K562 (cell line): ENCODE measurements around the gene PPARD. TPM values are rescaled to one million over a fixed set of nuclear protein-coding genes. Genes with fewer than 3 reads are reported as not detected.

Experiments
- ATAC-seq: fragments of 200-7000 bp; cut with Tn5 transposase; 3 replicates; pipeline ENCODE4 v1.9.1; 2020; ENCODE audit warnings: moderate library complexity
- BruUV-seq: library from RNA; stranded (reverse); fragments of 400-500 nt; replicated peaks from 2 replicates; lab custom pipeline; 2021; lab: Mats Ljungman, UMichigan
- CTCF ChIA-PET: fragments of 300-600 bp; formaldehyde crosslinking; extraction: SDS; loops from one replicate; lab custom pipeline; 2021; ENCODE audit warnings: low intra/inter-chr PET ratio; lab: Yijun Ruan, JAX
- POLR2A ChIA-PET: fragments of 300-600, 350-650 bp; sonication (Branson Sonifier 250); formaldehyde crosslinking; extraction: SDS; loops from one replicate; lab custom pipeline; 2021; ENCODE audit warnings: antibody characterized with exemption, inconsistent platforms; lab: Yijun Ruan, JAX
- DNase-seq, 4 experiments: peaks; one replicate each; pipeline versions ENCODE4 v3.0.0 to v3.0.0-alpha.2; 2011 to 2018; ENCODE audit warnings: low spot score in 3 of 4, mixed read lengths in 3 of 4; ENCODE audit errors: extremely low read depth in 1 of 4
- FAIRE-seq: peaks from 2 replicates; lab custom pipeline; 2011; peaks lifted over from hg19 to GRCh38; lab: Jason Lieb, UNC
- H2AFZ ChIP-seq: 2 replicates; pipeline ENCODE4 v1.6.0; 2011; ENCODE audit warnings: low read depth, low read length, control low read depth, inconsistent platforms
- H3K27ac ChIP-seq: fragments of 200-600 bp; 3 replicates; pipeline ENCODE4 v1.8.0; 2011; ENCODE audit warnings: low read depth, mild to moderate bottlenecking, control low read depth, inconsistent platforms, low read length, moderate library complexity, mixed read lengths; ENCODE audit errors: extremely low read depth
- H3K27me3 ChIP-seq, 2 experiments: fragments of 300-600 bp in 1 of 2; 2 replicates in 1 of 2; 3 replicates in 1 of 2; pipeline versions ENCODE4 v1.6.0 to v1.8.0; 2011; ENCODE audit warnings: inconsistent platforms in 2 of 2, low read length in 2 of 2, mild to moderate bottlenecking in 1 of 2, mixed read lengths in 1 of 2, moderate library complexity in 1 of 2; ENCODE audit not compliant: control insufficient read depth in 2 of 2, insufficient read depth in 2 of 2
- H3K36me3 ChIP-seq: fragments of 300-600 bp; 3 replicates; pipeline ENCODE4 v1.8.0; 2011; ENCODE audit warnings: mild to moderate bottlenecking, low read length, inconsistent platforms; ENCODE audit not compliant: control insufficient read depth, insufficient read depth
- H3K4me1 ChIP-seq, 2 experiments: fragments of 200-600 bp in 1 of 2; replicated peaks in 1 of 2; 2 replicates in 1 of 2; 3 replicates in 1 of 2; pipeline versions ENCODE4 v1.5.1 to v1.8.0; 2011; ENCODE audit warnings: inconsistent platforms in 2 of 2, low read length in 2 of 2, mild to moderate bottlenecking in 1 of 2, mixed read lengths in 1 of 2, moderate library complexity in 1 of 2; ENCODE audit not compliant: control insufficient read depth in 2 of 2, insufficient read depth in 2 of 2
- H3K4me2 ChIP-seq: 2 replicates; pipeline ENCODE4 v1.6.1; 2011; ENCODE audit warnings: low read length, control low read depth, inconsistent platforms, mixed read lengths; ENCODE audit not compliant: insufficient read depth
- H3K4me3 ChIP-seq: fragments of 200-600 bp; sonication (generic), shearing (Covaris generic); 2 replicates; pipeline ENCODE4 v1.5.1; 2016; ENCODE audit warnings: control low read depth, inconsistent platforms
- H3K79me2 ChIP-seq: fragments of 200-600 bp; 3 replicates; pipeline ENCODE4 v1.8.0; 2011; ENCODE audit warnings: low read length, inconsistent platforms; ENCODE audit not compliant: control insufficient read depth, insufficient read depth
- H3K9ac ChIP-seq, 2 experiments: 2 replicates each; pipeline versions ENCODE4 v1.6.0 to v1.6.1; 2011; ENCODE audit warnings: low read depth in 2 of 2, low read length in 2 of 2, control low read depth in 1 of 2, inconsistent platforms in 1 of 2, mild to moderate bottlenecking in 1 of 2, mixed read lengths in 1 of 2; ENCODE audit not compliant: insufficient read depth in 1 of 2
- H3K9me1 ChIP-seq: one replicate; pipeline ENCODE4 v1.6.0; 2011; ENCODE audit warnings: inconsistent platforms, mild to moderate bottlenecking, low read length, moderate library complexity; ENCODE audit not compliant: control insufficient read depth, insufficient read depth
- H3K9me3 ChIP-seq: replicated peaks from 2 replicates; pipeline ENCODE4 v1.5.1; 2011; ENCODE audit warnings: low read depth, low read length, inconsistent platforms; ENCODE audit not compliant: control insufficient read depth, insufficient read depth
- H4K20me1 ChIP-seq: replicated peaks from 2 replicates; pipeline ENCODE4 v1.6.1; 2011; ENCODE audit warnings: low read length, inconsistent platforms, mixed read lengths; ENCODE audit not compliant: control insufficient read depth, insufficient read depth
- ADNP ChIP-seq: fragments of 200-800 bp; sonication (Bioruptor generic); IDR thresholded peaks from 2 replicates; pipeline ENCODE4 v1.6.1; 2016; ENCODE audit warnings: missing genetic modification characterization, missing compliant biosample characterization
- BCOR ChIP-seq: fragments of 450-650 bp; IDR thresholded peaks from 2 replicates; pipeline ENCODE4 v1.6.1; 2016
- ESRRA ChIP-seq: fragments of 450-650 bp; IDR thresholded peaks from 2 replicates; pipeline ENCODE4 v1.6.1; 2014; ENCODE audit warnings: low read depth, mild to moderate bottlenecking, moderate library complexity, borderline replicate concordance
- KDM1A ChIP-seq, 2 experiments: fragments of 450-650 bp; IDR thresholded peaks; 2 replicates each; pipeline ENCODE4 v1.6.1; 2016; ENCODE audit warnings: mild to moderate bottlenecking in 2 of 2
- RBM25 ChIP-seq: fragments of 200-400 bp; formaldehyde crosslinking; IDR thresholded peaks from 2 replicates; pipeline ENCODE4 v1.6.1; 2018; ENCODE audit warnings: low read length, low read depth, moderate library complexity; ENCODE audit not compliant: severe bottlenecking
- ZNF23 ChIP-seq: fragments of 250-450 bp; sonication (Bioruptor Pico); IDR thresholded peaks from 2 replicates; pipeline ENCODE4 v1.4.0; 2020; ENCODE audit warnings: mild to moderate bottlenecking
- in situ Hi-C: fragments of 300-500 bp; cut with MboI; formaldehyde crosslinking; loops from 4 replicates; pipeline ENCODE4 v1.15.0; 2018; ENCODE audit warnings: inconsistent platforms, mixed read lengths
- intact Hi-C: fragments of 100-400 bp; cut with micrococcal nuclease; formaldehyde crosslinking; loops from 2 replicates; pipeline ENCODE4 v1.14.2; 2022
- polyA plus RNA-seq, 8 experiments: library from polyadenylated mRNA; depleted of rRNA in 4 of 8; stranded (reverse) in 5 of 8; unstranded in 3 of 8; fragments of >200 nt; fragmentation: Nextera tagmentation in 2 of 8; fragmentation: Illumina TruSeq in 1 of 8; extraction: Ambion mirVana in 2 of 8; extraction: Trizol in 1 of 8; gene quantifications; 2 replicates each; pipeline versions ENCODE4 v1.2.1 to v1.2.3, GENCODE V29; 2011 to 2014; ENCODE audit warnings: inconsistent platforms in 1 of 8, missing spikeins in 1 of 8
- total RNA-seq, 7 experiments: library from RNA; depleted of rRNA in 6 of 7; stranded (reverse); fragments of >200 nt in 6 of 7; fragmentation: Illumina TruSeq in 2 of 7; extraction: Trizol in 2 of 7; gene quantifications; 2 replicates each; pipeline versions ENCODE4 v1.2.1 to v1.2.3, GENCODE V29; 2011 to 2021; ENCODE audit warnings: low replicate concordance in 1 of 7
- TF ChIP-seq, protein P1 (sequence below), 2 experiments: fragments of 450-650 bp; conservative IDR thresholded peaks; 2 replicates each; pipeline ENCODE4 v1.6.1; 2017; ENCODE audit warnings: mild to moderate bottlenecking in 2 of 2, moderate library complexity in 2 of 2

The PPARD gene
- total and polyA plus RNA-seq, 9 of the 15 experiments (the other 6 are each of a cell fraction or from before 2014, with no cell fraction given), result 0.14 to 13.2 (median 3.8) TPM

DNA sequence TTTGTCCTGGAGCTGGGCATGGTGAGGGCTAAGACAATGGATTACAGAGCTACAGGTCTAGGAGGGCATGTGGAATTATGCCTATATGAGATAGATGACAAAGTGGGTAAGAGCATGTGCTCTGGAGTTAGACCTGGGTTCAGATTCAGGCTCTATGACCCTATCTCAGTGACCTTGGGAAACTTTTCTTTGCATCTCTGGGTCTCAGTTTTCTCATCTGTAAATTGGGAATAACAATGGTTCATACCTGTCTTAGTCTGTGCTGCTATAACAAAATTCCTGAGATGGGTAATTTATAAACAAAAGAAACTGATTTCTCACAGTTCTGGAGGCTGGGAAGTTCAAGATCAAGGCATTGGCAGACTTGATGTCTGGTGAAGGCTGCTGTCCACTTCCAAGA is 30.3 kb downstream of the PPARD start:
- no peak for ATAC-seq
- ChIA-PET POLR2A (interaction anchor here (1.0 to 1.5 kb wide), 6 partner anchors 9 to 108 kb away, joined by 3 to 5 read pairs (median 3); no protein-coding TSS in a partner anchor), CTCF (no interaction called here)
- Histone ChIP-seq H3K79me2 (peaks cover 24% of the 10 kb centered on the region; the same call in 2 of the 3 replicates), H3K4me3 (no peak overlapping the region), H3K27ac (no peak overlapping the region), H2AFZ (no peak overlapping the region), H3K9me3 (no peaks in the 10 kb centered on the region), H3K27me3 (no peaks in the 10 kb centered on the region), H3K9me1 (no peaks in the 10 kb centered on the region), H3K36me3 (no peaks in the 10 kb centered on the region; the same call in 2 of the 3 replicates), H3K4me1 (peaks cover 13 to 41% of the 10 kb centered on the region in 2 experiments), H4K20me1 (peaks cover 8% of the 10 kb centered on the region; the same call in 1 of the 2 replicates), H3K9ac (no peak overlapping the region), H3K4me2 (no peak overlapping the region)
- in situ Hi-C loops (no loop called here), intact Hi-C loops (no loop called here)
- no TSS peak for BruUV-seq
- peak; percentile 93 for TF ChIP-seq RBM25
- TF ChIP-seq ESRRA, result peak; percentile 32; the same call in 1 of the 2 replicates
- TF ChIP-seq, protein P1, sequence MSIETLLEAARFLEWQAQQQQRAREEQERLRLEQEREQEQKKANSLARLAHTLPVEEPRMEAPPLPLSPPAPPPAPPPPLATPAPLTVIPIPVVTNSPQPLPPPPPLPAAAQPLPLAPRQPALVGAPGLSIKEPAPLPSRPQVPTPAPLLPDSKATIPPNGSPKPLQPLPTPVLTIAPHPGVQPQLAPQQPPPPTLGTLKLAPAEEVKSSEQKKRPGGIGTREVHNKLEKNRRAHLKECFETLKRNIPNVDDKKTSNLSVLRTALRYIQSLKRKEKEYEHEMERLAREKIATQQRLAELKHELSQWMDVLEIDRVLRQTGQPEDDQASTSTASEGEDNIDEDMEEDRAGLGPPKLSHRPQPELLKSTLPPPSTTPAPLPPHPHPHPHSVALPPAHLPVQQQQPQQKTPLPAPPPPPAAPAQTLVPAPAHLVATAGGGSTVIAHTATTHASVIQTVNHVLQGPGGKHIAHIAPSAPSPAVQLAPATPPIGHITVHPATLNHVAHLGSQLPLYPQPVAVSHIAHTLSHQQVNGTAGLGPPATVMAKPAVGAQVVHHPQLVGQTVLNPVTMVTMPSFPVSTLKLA (conservative IDR thresholded peaks at IDR 0.05), result no peak
- peak; percentile 89 for TF ChIP-seq BCOR
- TF ChIP-seq ADNP, result peak; percentile 48; the same call in 1 of the 2 replicates
- peak; percentile 34 to 73; a peak in 3 of 4 replicates for TF ChIP-seq KDM1A (IDR thresholded peaks at IDR 0.05)
- no peak for TF ChIP-seq ZNF23 (CRISPR knock-in tag)
- no peak for DNase-seq
- no peak for FAIRE-seq
